ENCODE data around the gene PAX8. TPM values are rescaled to one million over a fixed set of nuclear protein-coding genes. Genes with fewer than 3 reads are reported as not detected.

PAX8 gene
- total and polyA plus RNA-seq, 2 experiments from 2014 or later = 0.21 to 0.32 TPM

DNA sequence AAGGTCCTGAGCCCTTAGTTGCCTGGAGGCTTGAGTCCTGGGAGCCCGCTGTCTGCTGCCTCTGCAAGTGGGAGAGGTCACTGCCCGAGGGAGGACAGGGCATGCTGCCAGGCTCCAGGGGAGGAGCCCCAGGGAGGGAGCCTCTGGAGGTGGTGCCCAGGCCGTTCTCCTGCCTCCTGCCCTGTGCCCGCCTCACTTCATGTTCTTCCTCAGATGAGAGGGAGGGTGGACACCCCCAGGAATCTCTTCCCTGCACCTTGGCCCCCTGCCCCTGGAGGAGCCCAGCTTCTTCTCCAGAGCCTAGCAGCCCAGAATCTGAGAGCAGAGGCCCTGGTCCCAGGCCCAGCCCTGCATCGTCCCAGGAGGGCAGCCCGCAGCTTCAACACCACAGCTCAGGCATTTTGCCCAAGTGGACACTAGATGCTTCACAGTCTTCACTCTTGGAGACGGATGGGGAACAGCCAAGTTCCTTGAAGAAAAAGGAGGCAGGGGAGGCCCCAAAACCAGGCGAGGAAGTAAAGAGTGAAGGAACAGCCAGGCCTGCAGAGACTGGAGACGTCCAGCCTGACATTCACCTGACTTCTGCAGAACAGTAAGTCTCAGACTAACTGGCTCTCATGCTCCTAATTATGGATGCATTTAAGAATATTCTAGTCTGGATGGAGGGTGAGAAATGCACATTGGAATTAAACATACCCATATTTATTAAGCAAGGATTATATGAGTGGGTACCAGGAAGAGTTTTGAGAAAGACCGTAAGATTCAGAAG, 92.9 kb downstream of the PAX8 start:
- Histone ChIP-seq H3K36me3 (ENCODE audit: insufficient read depth) (no peaks in the 10 kb centered on the region), H3K27me3 (ENCODE audit: insufficient read depth) (no peaks in the 10 kb centered on the region), H3K27ac (ENCODE audit: low read depth) (no peak overlapping the region), H3K79me2 (replicated peaks; ENCODE audit: insufficient read depth) (no peaks in the 10 kb centered on the region), H2AFZ (no peak overlapping the region), H3K4me1 (ENCODE audit: insufficient read depth) (0 out of 2 replicates have a peak, but pooled peaks cover 3% of the 10 kb centered on the region), H3K4me3 (no peak overlapping the region), H3F3A (replicated peaks; ENCODE audit: low read depth) (no peaks in the 10 kb centered on the region), H4K20me1 (replicated peaks; ENCODE audit: insufficient read depth) (no peaks in the 10 kb centered on the region), H3K9me2 (ENCODE audit: insufficient read depth) (no peaks in the 10 kb centered on the region), H3K4me2 (no peak overlapping the region)
- Mint-ChIP-seq H3K36me3 (ENCODE audit: low read depth) (no peaks in the 10 kb centered on the region), H3K4me1 (peaks cover 12% of the 10 kb centered on the region), H3K27me3 (ENCODE audit: insufficient read depth, low read depth, poor library complexity) (no peaks in the 10 kb centered on the region), H3K9me3 (no peaks in the 10 kb centered on the region), H3K27ac (no peak overlapping the region), H3K4me3 (no peak overlapping the region)
- no peak for DNase-seq (ENCODE audit: low spot score)
- TF ChIP-seq, protein P1, sequence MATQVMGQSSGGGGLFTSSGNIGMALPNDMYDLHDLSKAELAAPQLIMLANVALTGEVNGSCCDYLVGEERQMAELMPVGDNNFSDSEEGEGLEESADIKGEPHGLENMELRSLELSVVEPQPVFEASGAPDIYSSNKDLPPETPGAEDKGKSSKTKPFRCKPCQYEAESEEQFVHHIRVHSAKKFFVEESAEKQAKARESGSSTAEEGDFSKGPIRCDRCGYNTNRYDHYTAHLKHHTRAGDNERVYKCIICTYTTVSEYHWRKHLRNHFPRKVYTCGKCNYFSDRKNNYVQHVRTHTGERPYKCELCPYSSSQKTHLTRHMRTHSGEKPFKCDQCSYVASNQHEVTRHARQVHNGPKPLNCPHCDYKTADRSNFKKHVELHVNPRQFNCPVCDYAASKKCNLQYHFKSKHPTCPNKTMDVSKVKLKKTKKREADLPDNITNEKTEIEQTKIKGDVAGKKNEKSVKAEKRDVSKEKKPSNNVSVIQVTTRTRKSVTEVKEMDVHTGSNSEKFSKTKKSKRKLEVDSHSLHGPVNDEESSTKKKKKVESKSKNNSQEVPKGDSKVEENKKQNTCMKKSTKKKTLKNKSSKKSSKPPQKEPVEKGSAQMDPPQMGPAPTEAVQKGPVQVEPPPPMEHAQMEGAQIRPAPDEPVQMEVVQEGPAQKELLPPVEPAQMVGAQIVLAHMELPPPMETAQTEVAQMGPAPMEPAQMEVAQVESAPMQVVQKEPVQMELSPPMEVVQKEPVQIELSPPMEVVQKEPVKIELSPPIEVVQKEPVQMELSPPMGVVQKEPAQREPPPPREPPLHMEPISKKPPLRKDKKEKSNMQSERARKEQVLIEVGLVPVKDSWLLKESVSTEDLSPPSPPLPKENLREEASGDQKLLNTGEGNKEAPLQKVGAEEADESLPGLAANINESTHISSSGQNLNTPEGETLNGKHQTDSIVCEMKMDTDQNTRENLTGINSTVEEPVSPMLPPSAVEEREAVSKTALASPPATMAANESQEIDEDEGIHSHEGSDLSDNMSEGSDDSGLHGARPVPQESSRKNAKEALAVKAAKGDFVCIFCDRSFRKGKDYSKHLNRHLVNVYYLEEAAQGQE (IDR thresholded peaks at IDR 0.05; ENCODE audit: unreplicated experiment) = no peak
- TF ChIP-seq POLR2AphosphoS5 (IDR thresholded peaks at IDR 0.05; ENCODE audit: low read depth) (no peak), CREB1 (CRISPR knock-in tag; IDR thresholded peaks at IDR 0.05; ENCODE audit: low read depth) (no peak), ZNF114 (CRISPR knock-in tag; IDR thresholded peaks at IDR 0.05) (no peak), ZNF331 (CRISPR knock-in tag; IDR thresholded peaks at IDR 0.05; ENCODE audit: low read depth) (no peak), JUNB (IDR thresholded peaks at IDR 0.05; ENCODE audit: unreplicated experiment) (no peak), NANOG (IDR thresholded peaks at IDR 0.05; ENCODE audit: borderline replicate concordance) (no peak)
- TF ChIP-seq, protein P2, sequence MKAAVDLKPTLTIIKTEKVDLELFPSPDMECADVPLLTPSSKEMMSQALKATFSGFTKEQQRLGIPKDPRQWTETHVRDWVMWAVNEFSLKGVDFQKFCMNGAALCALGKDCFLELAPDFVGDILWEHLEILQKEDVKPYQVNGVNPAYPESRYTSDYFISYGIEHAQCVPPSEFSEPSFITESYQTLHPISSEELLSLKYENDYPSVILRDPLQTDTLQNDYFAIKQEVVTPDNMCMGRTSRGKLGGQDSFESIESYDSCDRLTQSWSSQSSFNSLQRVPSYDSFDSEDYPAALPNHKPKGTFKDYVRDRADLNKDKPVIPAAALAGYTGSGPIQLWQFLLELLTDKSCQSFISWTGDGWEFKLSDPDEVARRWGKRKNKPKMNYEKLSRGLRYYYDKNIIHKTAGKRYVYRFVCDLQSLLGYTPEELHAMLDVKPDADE (IDR thresholded peaks at IDR 0.05) = no peak
- TF ChIP-seq, protein P3, sequence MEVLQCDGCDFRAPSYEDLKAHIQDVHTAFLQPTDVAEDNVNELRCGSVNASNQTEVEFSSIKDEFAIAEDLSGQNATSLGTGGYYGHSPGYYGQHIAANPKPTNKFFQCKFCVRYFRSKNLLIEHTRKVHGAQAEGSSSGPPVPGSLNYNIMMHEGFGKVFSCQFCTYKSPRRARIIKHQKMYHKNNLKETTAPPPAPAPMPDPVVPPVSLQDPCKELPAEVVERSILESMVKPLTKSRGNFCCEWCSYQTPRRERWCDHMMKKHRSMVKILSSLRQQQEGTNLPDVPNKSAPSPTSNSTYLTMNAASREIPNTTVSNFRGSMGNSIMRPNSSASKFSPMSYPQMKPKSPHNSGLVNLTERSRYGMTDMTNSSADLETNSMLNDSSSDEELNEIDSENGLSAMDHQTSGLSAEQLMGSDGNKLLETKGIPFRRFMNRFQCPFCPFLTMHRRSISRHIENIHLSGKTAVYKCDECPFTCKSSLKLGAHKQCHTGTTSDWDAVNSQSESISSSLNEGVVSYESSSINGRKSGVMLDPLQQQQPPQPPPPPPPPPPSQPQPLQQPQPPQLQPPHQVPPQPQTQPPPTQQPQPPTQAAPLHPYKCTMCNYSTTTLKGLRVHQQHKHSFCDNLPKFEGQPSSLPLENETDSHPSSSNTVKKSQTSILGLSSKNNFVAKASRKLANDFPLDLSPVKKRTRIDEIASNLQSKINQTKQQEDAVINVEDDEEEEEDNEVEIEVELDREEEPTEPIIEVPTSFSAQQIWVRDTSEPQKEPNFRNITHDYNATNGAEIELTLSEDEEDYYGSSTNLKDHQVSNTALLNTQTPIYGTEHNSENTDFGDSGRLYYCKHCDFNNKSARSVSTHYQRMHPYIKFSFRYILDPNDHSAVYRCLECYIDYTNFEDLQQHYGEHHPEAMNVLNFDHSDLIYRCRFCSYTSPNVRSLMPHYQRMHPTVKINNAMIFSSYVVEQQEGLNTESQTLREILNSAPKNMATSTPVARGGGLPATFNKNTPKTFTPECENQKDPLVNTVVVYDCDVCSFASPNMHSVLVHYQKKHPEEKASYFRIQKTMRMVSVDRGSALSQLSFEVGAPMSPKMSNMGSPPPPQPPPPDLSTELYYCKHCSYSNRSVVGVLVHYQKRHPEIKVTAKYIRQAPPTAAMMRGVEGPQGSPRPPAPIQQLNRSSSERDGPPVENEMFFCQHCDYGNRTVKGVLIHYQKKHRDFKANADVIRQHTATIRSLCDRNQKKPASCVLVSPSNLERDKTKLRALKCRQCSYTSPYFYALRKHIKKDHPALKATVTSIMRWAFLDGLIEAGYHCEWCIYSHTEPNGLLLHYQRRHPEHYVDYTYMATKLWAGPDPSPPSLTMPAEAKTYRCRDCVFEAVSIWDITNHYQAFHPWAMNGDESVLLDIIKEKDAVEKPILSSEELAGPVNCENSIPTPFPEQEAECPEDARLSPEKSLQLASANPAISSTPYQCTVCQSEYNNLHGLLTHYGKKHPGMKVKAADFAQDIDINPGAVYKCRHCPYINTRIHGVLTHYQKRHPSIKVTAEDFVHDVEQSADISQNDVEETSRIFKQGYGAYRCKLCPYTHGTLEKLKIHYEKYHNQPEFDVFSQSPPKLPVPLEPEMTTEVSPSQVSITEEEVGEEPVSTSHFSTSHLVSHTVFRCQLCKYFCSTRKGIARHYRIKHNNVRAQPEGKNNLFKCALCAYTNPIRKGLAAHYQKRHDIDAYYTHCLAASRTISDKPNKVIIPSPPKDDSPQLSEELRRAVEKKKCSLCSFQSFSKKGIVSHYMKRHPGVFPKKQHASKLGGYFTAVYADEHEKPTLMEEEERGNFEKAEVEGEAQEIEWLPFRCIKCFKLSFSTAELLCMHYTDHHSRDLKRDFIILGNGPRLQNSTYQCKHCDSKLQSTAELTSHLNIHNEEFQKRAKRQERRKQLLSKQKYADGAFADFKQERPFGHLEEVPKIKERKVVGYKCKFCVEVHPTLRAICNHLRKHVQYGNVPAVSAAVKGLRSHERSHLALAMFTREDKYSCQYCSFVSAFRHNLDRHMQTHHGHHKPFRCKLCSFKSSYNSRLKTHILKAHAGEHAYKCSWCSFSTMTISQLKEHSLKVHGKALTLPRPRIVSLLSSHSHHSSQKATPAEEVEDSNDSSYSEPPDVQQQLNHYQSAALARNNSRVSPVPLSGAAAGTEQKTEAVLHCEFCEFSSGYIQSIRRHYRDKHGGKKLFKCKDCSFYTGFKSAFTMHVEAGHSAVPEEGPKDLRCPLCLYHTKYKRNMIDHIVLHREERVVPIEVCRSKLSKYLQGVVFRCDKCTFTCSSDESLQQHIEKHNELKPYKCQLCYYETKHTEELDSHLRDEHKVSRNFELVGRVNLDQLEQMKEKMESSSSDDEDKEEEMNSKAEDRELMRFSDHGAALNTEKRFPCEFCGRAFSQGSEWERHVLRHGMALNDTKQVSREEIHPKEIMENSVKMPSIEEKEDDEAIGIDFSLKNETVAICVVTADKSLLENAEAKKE (CRISPR knock-in tag; IDR thresholded peaks at IDR 0.05) = no peak
- ATAC-seq = no peak

All from GM23338 (cell line).